Measurements from ENCODE around the gene ELF2. TPM values are rescaled to one million over a fixed set of nuclear protein-coding genes. Genes with fewer than 3 reads are reported as not detected.

Gene ELF2
- total and polyA plus RNA-seq, 2 donors (not counting 1 experiment from before 2014, with no cell fraction given), result 31.2 to 42.6 TPM

- no peak overlapping the region for H3K4me2 ChIP-seq (ENCODE audit: extremely low read depth, insufficient read depth, low read length)
- no peak overlapping the region for H2AFZ ChIP-seq (ENCODE audit: low read length)
- no peaks in the 10 kb centered on the region for H3K27me3 ChIP-seq (ENCODE audit: control insufficient read depth, insufficient read depth, low read length)
- DNase-seq (ENCODE audit: low read depth in 2 of 2), result no peak
- no peak for TF ChIP-seq EZH2 (IDR thresholded peaks at IDR 0.05; ENCODE audit: low read length, missing control alignments)
- no peak for TF ChIP-seq CTCF (conservative IDR thresholded peaks at IDR 0.05 in 1 of 2, IDR thresholded peaks at IDR 0.05 in 1 of 2; ENCODE audit: low read depth in 1 of 2, low read length in 2 of 2)
- no peaks in the 10 kb centered on the region for H4K20me1 ChIP-seq (ENCODE audit: control insufficient read depth, extremely low read depth, insufficient read depth, low read length)
- H3K27ac ChIP-seq (ENCODE audit: insufficient read depth, low read length), result no peak overlapping the region
- H3K79me2 ChIP-seq (ENCODE audit: control insufficient read depth, insufficient read depth, low read length), result no peaks in the 10 kb centered on the region
- H3K4me3 ChIP-seq (replicated peaks in 1 of 4; ENCODE audit: control extremely low read depth in 1 of 4, insufficient read depth in 1 of 4, low read depth in 3 of 4, low read length in 4 of 4), result no peak overlapping the region
- H3K9me3 ChIP-seq (ENCODE audit: control insufficient read depth, insufficient read depth, low read depth, low read length), result no peaks in the 10 kb centered on the region
- no peak overlapping the region for H3K9ac ChIP-seq (ENCODE audit: insufficient read depth, low read length)
- H3K36me3 ChIP-seq (ENCODE audit: control insufficient read depth, insufficient read depth, low read length), result no peaks in the 10 kb centered on the region
- no peaks in the 10 kb centered on the region for H3K4me1 ChIP-seq (ENCODE audit: control insufficient read depth, extremely low read depth, insufficient read depth, low read length)
Observed at GRCh38 chr4:139126898-139127297, 50.1 kb downstream of the ELF2 start.

GRCh38 chr4:139123910-139124309 is 53.1 kb downstream of the ELF2 start:
- DNase-seq (ENCODE audit: low read depth in 2 of 2), result no peak

DNA sequence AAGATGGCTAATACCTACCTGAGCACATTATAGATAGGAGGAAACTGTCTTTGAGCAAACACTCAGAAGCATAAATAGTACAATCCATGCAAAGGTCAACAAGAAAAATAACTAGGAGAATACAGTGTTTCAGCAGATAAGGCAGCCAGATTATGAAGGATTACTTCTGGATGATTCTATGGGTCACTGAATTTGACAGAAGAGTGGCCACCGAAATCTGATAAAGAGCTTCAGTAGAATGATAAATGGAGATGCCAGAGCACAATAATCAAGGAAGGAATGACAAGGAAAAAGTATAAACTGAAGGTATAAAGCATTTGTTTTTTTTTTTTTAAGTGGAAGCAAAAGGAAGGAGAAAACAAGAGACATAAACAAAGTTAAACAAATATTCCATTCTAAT is 58.7 kb downstream of the ELF2 start:
- no peak overlapping the region for H3K4me3 ChIP-seq (replicated peaks in 1 of 4; ENCODE audit: control extremely low read depth in 1 of 4, insufficient read depth in 1 of 4, low read depth in 3 of 4, low read length in 4 of 4)
- no peaks in the 10 kb centered on the region for H3K36me3 ChIP-seq (ENCODE audit: control insufficient read depth, insufficient read depth, low read length)
- H4K20me1 ChIP-seq (ENCODE audit: control insufficient read depth, extremely low read depth, insufficient read depth, low read length), result no peaks in the 10 kb centered on the region
- H3K4me1 ChIP-seq (ENCODE audit: control insufficient read depth, extremely low read depth, insufficient read depth, low read length), result no peaks in the 10 kb centered on the region
- DNase-seq (ENCODE audit: low read depth in 2 of 2), result no peak
- no peaks in the 10 kb centered on the region for H3K9me3 ChIP-seq (ENCODE audit: control insufficient read depth, insufficient read depth, low read depth, low read length)
- H3K27me3 ChIP-seq (ENCODE audit: control insufficient read depth, insufficient read depth, low read length), result no peaks in the 10 kb centered on the region
- no peak overlapping the region for H3K27ac ChIP-seq (ENCODE audit: insufficient read depth, low read length)
- TF ChIP-seq EZH2 (IDR thresholded peaks at IDR 0.05; ENCODE audit: low read length, missing control alignments) (no peak), CTCF (conservative IDR thresholded peaks at IDR 0.05 in 1 of 2, IDR thresholded peaks at IDR 0.05 in 1 of 2; ENCODE audit: low read depth in 1 of 2, low read length in 2 of 2) (no peak)
- no peak overlapping the region for H3K9ac ChIP-seq (ENCODE audit: insufficient read depth, low read length)
- no peaks in the 10 kb centered on the region for H3K79me2 ChIP-seq (ENCODE audit: control insufficient read depth, insufficient read depth, low read length)
- H2AFZ ChIP-seq (ENCODE audit: low read length), result no peak overlapping the region
- H3K4me2 ChIP-seq (ENCODE audit: extremely low read depth, insufficient read depth, low read length), result no peak overlapping the region

More at GRCh38 chr4:139123910-139124309, 53.1 kb downstream of the ELF2 start:
- H3K79me2 ChIP-seq (ENCODE audit: control insufficient read depth, insufficient read depth, low read length), result no peaks in the 10 kb centered on the region
- no peak overlapping the region for H3K4me2 ChIP-seq (ENCODE audit: extremely low read depth, insufficient read depth, low read length)
- no peaks in the 10 kb centered on the region for H3K36me3 ChIP-seq (ENCODE audit: control insufficient read depth, insufficient read depth, low read length)
- H4K20me1 ChIP-seq (ENCODE audit: control insufficient read depth, extremely low read depth, insufficient read depth, low read length), result no peaks in the 10 kb centered on the region
- no peaks in the 10 kb centered on the region for H3K27me3 ChIP-seq (ENCODE audit: control insufficient read depth, insufficient read depth, low read length)
- no peaks in the 10 kb centered on the region for H3K4me1 ChIP-seq (ENCODE audit: control insufficient read depth, extremely low read depth, insufficient read depth, low read length)
- no peak overlapping the region for H3K4me3 ChIP-seq (replicated peaks in 1 of 4; ENCODE audit: control extremely low read depth in 1 of 4, insufficient read depth in 1 of 4, low read depth in 3 of 4, low read length in 4 of 4)
- H3K9ac ChIP-seq (ENCODE audit: insufficient read depth, low read length), result no peak overlapping the region
- no peak overlapping the region for H2AFZ ChIP-seq (ENCODE audit: low read length)
- TF ChIP-seq CTCF (conservative IDR thresholded peaks at IDR 0.05 in 1 of 2, IDR thresholded peaks at IDR 0.05 in 1 of 2; ENCODE audit: low read depth in 1 of 2, low read length in 2 of 2) (no peak), EZH2 (IDR thresholded peaks at IDR 0.05; ENCODE audit: low read length, missing control alignments) (no peak)
- H3K9me3 ChIP-seq (ENCODE audit: control insufficient read depth, insufficient read depth, low read depth, low read length), result no peaks in the 10 kb centered on the region
- H3K27ac ChIP-seq (ENCODE audit: insufficient read depth, low read length), result no peak overlapping the region

Data from fibroblast of lung (primary cell).